ENCODE measurements around the gene HMG20B. TPM values are rescaled to one million over a fixed set of nuclear protein-coding genes. Genes with fewer than 3 reads are reported as not detected.

The HMG20B gene
- total RNA-seq, 2 donors from 2014 or later, result 87.9 to 118 TPM

DNA sequence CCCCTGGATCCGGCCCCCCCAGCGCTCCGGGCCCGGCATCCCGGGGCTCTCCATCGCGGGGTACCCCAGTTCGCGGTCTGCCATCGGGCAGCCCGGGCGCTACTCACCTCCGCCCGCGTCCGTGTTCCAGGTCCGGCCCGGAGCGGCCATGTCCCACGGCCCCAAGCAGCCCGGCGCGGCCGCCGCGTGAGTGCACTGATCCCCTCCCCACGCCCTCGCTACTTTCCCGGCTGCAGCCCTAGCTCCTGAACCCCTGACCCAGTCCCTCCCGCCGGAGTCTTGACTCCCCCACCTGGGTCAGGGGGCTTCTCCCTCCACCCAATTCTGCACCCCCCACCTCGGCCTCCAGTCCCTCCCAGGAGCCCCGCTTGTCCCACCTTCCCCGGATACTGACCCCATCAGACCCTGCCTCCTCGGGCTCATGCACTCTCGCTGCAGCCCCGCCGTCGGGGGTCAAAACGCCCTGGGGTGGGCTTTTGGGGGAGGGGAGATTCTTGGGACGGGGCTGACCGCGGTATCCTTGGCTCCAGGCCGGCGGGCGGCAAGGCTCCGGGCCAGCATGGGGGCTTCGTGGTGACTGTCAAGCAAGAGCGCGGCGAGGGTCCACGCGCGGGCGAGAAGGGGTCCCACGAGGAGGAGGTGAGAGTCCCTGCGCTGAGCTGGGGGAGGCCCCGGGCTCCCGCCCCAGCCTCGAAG lies 566 bp downstream of the HMG20B start:
- Histone ChIP-seq H3K27me3 (no peaks in the 10 kb centered on the region), H3K36me3 (no peaks in the 10 kb centered on the region), H3K27ac (peak overlapping the region; percentile 85), H3K9ac (ENCODE audit: low read depth in 2 of 2, low read length in 2 of 2) (peak overlapping the region; percentile 81), H3K4me1 (peaks cover 10% of the 10 kb centered on the region), H3K9me3 (no peaks in the 10 kb centered on the region), H3K4me3 (peak overlapping the region; percentile 96)
- intact Hi-C loops (cut with DNase I), result no loop called here
- peak; percentile 41 for DNase-seq
- TF ChIP-seq, protein P1, sequence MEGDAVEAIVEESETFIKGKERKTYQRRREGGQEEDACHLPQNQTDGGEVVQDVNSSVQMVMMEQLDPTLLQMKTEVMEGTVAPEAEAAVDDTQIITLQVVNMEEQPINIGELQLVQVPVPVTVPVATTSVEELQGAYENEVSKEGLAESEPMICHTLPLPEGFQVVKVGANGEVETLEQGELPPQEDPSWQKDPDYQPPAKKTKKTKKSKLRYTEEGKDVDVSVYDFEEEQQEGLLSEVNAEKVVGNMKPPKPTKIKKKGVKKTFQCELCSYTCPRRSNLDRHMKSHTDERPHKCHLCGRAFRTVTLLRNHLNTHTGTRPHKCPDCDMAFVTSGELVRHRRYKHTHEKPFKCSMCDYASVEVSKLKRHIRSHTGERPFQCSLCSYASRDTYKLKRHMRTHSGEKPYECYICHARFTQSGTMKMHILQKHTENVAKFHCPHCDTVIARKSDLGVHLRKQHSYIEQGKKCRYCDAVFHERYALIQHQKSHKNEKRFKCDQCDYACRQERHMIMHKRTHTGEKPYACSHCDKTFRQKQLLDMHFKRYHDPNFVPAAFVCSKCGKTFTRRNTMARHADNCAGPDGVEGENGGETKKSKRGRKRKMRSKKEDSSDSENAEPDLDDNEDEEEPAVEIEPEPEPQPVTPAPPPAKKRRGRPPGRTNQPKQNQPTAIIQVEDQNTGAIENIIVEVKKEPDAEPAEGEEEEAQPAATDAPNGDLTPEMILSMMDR (IDR thresholded peaks at IDR 0.05), result no peak

DNA sequence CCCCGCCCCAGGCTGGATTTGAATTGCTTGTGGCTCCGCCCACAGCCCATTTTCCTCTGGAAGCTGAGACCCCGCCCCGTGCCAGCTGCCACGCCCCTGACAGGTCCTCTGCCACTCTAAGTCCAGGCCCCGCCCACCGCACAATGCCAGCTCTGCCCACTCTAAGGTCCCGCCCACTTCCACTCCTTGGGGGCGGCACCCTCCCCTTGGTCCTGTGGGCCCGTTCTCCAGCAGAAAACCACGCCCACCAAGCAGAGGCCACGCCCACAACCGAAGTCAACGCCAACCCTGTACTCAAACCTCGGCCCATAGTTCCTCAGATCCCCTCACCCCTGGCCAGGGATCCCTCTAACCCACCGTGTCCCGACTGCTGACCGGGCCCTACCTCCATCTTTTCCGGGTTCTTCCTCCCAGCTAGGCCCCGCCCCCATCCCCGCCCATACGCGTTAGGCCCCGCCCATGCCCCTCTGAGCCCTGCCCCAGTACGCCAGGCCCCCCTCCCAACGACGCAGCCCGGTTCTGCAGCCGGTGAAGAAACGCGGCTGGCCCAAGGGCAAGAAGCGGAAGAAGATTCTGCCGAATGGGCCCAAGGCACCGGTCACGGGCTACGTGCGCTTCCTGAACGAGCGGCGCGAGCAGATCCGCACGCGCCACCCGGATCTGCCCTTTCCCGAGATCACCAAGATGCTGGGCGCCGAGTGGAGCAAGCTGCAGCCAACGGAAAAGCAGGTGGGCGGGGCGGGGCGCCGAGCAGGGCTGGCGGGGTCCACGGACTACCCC lies 1.3 kb downstream of the HMG20B start:
- no peaks in the 10 kb centered on the region for H3K36me3 ChIP-seq
- H3K4me3 ChIP-seq, result peak overlapping the region; percentile 96
- peaks cover 10% of the 10 kb centered on the region for H3K4me1 ChIP-seq
- peak; percentile 95 for DNase-seq
- intact Hi-C loops (cut with DNase I), result no loop called here
- no peaks in the 10 kb centered on the region for H3K27me3 ChIP-seq
- peak overlapping the region in 1 of 2 donors; percentile 81 for H3K9ac ChIP-seq (ENCODE audit: low read depth in 2 of 2, low read length in 2 of 2)
- no peak overlapping the region for H3K27ac ChIP-seq
- no peaks in the 10 kb centered on the region for H3K9me3 ChIP-seq
- TF ChIP-seq, protein P1 (IDR thresholded peaks at IDR 0.05), result no peak

DNA sequence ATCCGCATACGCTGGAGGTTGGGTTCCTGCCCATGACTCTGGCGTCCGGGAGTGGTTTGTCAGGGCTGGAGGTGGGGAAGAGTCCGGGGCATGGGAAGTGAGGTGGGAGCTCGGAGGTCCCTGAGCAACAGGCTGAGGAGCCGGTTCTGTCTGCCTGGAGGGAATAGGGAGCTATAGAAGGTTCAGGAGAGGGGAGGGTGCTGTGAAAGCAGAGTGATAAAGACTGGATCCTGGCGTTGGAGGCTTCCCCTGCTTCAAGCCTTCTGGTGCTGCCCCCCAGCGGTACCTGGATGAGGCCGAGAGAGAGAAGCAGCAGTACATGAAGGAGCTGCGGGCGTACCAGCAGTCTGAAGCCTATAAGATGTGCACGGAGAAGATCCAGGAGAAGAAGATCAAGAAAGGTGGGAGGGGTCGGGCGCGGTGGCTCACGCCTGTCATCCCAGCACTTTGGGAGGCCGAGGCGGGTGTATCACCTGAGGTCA lies 2.6 kb downstream of the HMG20B start:
- peak; percentile 28 for DNase-seq
- no peak overlapping the region for H3K27ac ChIP-seq

DNA sequence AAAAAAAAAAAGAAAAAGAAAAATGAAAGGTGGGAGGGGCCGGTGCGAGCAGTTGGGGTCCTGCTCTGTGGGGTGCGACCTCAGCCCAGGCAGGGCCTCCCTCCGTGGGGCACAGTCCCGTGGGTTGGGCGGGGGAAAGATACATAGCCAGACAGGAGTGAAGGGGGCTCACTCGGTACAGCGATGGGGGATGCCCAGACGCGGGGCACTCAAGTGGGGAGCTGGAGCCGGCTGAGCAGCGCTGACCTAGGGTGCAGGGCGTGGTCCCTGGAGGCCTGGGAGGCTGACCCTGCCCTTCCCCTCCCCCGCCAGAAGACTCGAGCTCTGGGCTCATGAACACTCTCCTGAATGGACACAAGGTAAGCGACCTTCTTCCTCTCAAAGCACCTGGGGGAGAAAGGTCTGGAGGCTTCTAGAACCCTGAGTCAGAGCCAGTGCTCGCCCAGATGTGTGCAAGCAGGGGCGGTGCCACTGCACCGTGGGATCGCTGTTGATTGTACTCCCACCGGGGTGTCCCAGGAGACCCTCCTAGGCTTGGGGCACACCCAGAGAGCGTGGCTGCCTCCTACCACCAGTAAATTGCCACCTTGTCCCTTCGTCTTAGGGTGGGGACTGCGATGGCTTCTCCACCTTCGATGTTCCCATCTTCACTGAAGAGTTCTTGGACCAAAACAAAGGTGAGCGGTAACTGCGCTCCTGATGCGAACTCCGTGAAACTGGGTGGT lies 3.4 kb downstream of the HMG20B start:
- H3K9me3 ChIP-seq, result no peaks in the 10 kb centered on the region
- TF ChIP-seq, protein P1 (IDR thresholded peaks at IDR 0.05), result no peak
- H3K4me3 ChIP-seq, result peak overlapping the region; percentile 34
- peak overlapping the region; percentile 15 for H3K27ac ChIP-seq
- peak overlapping the region; percentile 43 to 57 for H3K9ac ChIP-seq (ENCODE audit: low read depth in 2 of 2, low read length in 2 of 2)
- intact Hi-C loops (cut with DNase I), result no loop called here
- peak; percentile 49 for DNase-seq
- peaks cover 10% of the 10 kb centered on the region for H3K4me1 ChIP-seq
- H3K27me3 ChIP-seq, result no peaks in the 10 kb centered on the region
- no peaks in the 10 kb centered on the region for H3K36me3 ChIP-seq

More for the DNA sequence above, 2.6 kb downstream of the HMG20B start:
- TF ChIP-seq, protein P1 (IDR thresholded peaks at IDR 0.05), result no peak
- Histone ChIP-seq H3K9me3 (no peaks in the 10 kb centered on the region), H3K4me3 (no peak overlapping the region), H3K27me3 (no peaks in the 10 kb centered on the region), H3K4me1 (peaks cover 10% of the 10 kb centered on the region), H3K9ac (ENCODE audit: low read depth in 2 of 2, low read length in 2 of 2) (no peak overlapping the region), H3K36me3 (no peaks in the 10 kb centered on the region)
- intact Hi-C loops (cut with DNase I), result no loop called here
